IMR-90 (cell line): ENCODE measurements around the gene LHX1. TPM values are rescaled to one million over a fixed set of nuclear protein-coding genes. Genes with fewer than 3 reads are reported as not detected.

Experiments used
- ATAC-seq: fragments of 200-7000 bp; cut with Tn5 transposase; 2 replicates; pipeline ENCODE4 v1.9.1; 2020; ENCODE audit warnings: low read depth, mild to moderate bottlenecking, moderate library complexity
- BruUV-seq: library from RNA; stranded (reverse); fragments of 400-500 nt; replicated peaks from 2 replicates; lab custom pipeline; 2021; lab: Mats Ljungman, UMichigan
- CTCF ChIA-PET: fragments of 300-600 bp; formaldehyde crosslinking; extraction: SDS; loops from one replicate; lab custom pipeline; 2021; ENCODE audit warnings: antibody characterized with exemption; lab: Yijun Ruan, JAX
- POLR2A ChIA-PET: fragments of 300-600 bp; sonication (Branson Sonifier 250); formaldehyde crosslinking; loops from one replicate; lab custom pipeline; 2022; ENCODE audit warnings: antibody characterized with exemption; ENCODE audit not compliant: unreplicated experiment; lab: Charles Lee
- DNase-seq: peaks from one replicate; pipeline ENCODE4 v3.0.0; 2013
- H2AFZ ChIP-seq: replicated peaks from 2 replicates; pipeline ENCODE3; 2013; ENCODE audit warnings: low read length, mild to moderate bottlenecking; ENCODE audit not compliant: poor library complexity
- H2AK5ac ChIP-seq: 2 replicates; pipeline ENCODE4 v1.6.1; 2013; ENCODE audit warnings: low read depth, low read length, inconsistent platforms
- H2AK9ac ChIP-seq: replicated peaks from 2 replicates; pipeline ENCODE3; 2013; ENCODE audit warnings: mild to moderate bottlenecking, low read depth, low read length, moderate library complexity; ENCODE audit not compliant: poor library complexity
- H2BK120ac ChIP-seq: 2 replicates; pipeline ENCODE4 v1.6.1; 2013; ENCODE audit warnings: low read depth, low read length, inconsistent platforms
- H2BK15ac ChIP-seq: 3 replicates; pipeline ENCODE4 v1.6.1; 2013; ENCODE audit warnings: low read depth, low read length, inconsistent platforms
- H2BK20ac ChIP-seq: 2 replicates; pipeline ENCODE4 v1.6.1; 2013; ENCODE audit warnings: low read depth, mild to moderate bottlenecking, inconsistent platforms, low read length, moderate library complexity
- H2BK5ac ChIP-seq: 2 replicates; pipeline ENCODE4 v1.6.1; 2013; ENCODE audit warnings: mild to moderate bottlenecking, low read depth, low read length, inconsistent platforms; ENCODE audit not compliant: poor library complexity, severe bottlenecking
- H3K14ac ChIP-seq: replicated peaks from 2 replicates; pipeline ENCODE4 v1.6.1; 2013; ENCODE audit warnings: low read depth, low read length, inconsistent platforms
- H3K18ac ChIP-seq: 2 replicates; pipeline ENCODE4 v1.6.1; 2013; ENCODE audit warnings: low read depth, low read length, control low read depth
- H3K23ac ChIP-seq: 2 replicates; pipeline ENCODE4 v1.6.1; 2013; ENCODE audit warnings: low read depth, low read length, inconsistent platforms
- H3K27ac ChIP-seq: 2 replicates; pipeline ENCODE4 v1.5.1; 2013; ENCODE audit warnings: mild to moderate bottlenecking, control low read depth, low read length; ENCODE audit not compliant: insufficient read depth
- H3K27me3 ChIP-seq: 2 replicates; pipeline ENCODE4 v1.6.1; 2013; ENCODE audit warnings: low read length; ENCODE audit not compliant: control insufficient read depth, insufficient read depth
- H3K36me3 ChIP-seq: 2 replicates; pipeline ENCODE4 v1.6.1; 2013; ENCODE audit warnings: low read length, mixed read lengths; ENCODE audit not compliant: control insufficient read depth, insufficient read depth
- H3K4ac ChIP-seq: 2 replicates; pipeline ENCODE4 v1.6.1; 2013; ENCODE audit warnings: low read depth, low read length, inconsistent platforms
- H3K4me1 ChIP-seq: 2 replicates; pipeline ENCODE4 v1.6.1; 2013; ENCODE audit warnings: low read length, mixed read lengths; ENCODE audit not compliant: control insufficient read depth, insufficient read depth
- H3K4me2 ChIP-seq: 2 replicates; pipeline ENCODE4 v1.6.1; 2013; ENCODE audit warnings: low read depth, mild to moderate bottlenecking, control low read depth, low read length, moderate library complexity
- H3K4me3 ChIP-seq: 2 replicates; pipeline ENCODE4 v1.5.1; 2013; ENCODE audit warnings: low read depth, mild to moderate bottlenecking, control low read depth, low read length, moderate library complexity; ENCODE audit not compliant: insufficient read depth
- H3K56ac ChIP-seq: 2 replicates; pipeline ENCODE4 v1.6.1; 2013; ENCODE audit warnings: low read length, inconsistent platforms; ENCODE audit not compliant: insufficient read depth; ENCODE audit errors: extremely low read depth
- H3K79me1 ChIP-seq, 2 experiments: 2 replicates each; pipeline ENCODE4 v1.6.1; 2013; ENCODE audit warnings: low read length in 2 of 2, inconsistent platforms in 1 of 2, low read depth in 1 of 2
- H3K9ac ChIP-seq: 2 replicates; pipeline ENCODE4 v1.6.1; 2013; ENCODE audit warnings: low read depth, low read length, control low read depth
- H3K9me1 ChIP-seq: 2 replicates; pipeline ENCODE4 v1.6.1; 2013; ENCODE audit warnings: low read length, inconsistent platforms; ENCODE audit not compliant: insufficient read depth
- H3K9me3 ChIP-seq: 2 replicates; pipeline ENCODE4 v1.6.1; 2013; ENCODE audit warnings: low read length; ENCODE audit not compliant: control insufficient read depth, insufficient read depth
- H4K20me1 ChIP-seq: 2 replicates; pipeline ENCODE4 v1.6.1; 2013; ENCODE audit warnings: low read length, inconsistent platforms; ENCODE audit not compliant: insufficient read depth
- H4K5ac ChIP-seq: 2 replicates; pipeline ENCODE4 v1.6.1; 2013; ENCODE audit warnings: mild to moderate bottlenecking, low read depth, low read length, control low read depth
- H4K8ac ChIP-seq, 2 experiments: 2 replicates each; pipeline ENCODE4 v1.6.1; 2013; ENCODE audit warnings: low read depth in 2 of 2, low read length in 2 of 2, control low read depth in 1 of 2, inconsistent platforms in 1 of 2
- H4K91ac ChIP-seq: 2 replicates; pipeline ENCODE4 v1.6.1; 2013; ENCODE audit warnings: low read depth, low read length, inconsistent platforms; ENCODE audit not compliant: insufficient read depth
- BHLHE40 ChIP-seq: fragments of 150-350 bp; IDR thresholded peaks from 2 replicates; pipeline ENCODE4 v1.6.1; 2016; ENCODE audit warnings: mild to moderate bottlenecking, low read depth, low read length
- CEBPB ChIP-seq: IDR thresholded peaks from 2 replicates; pipeline ENCODE4 v1.6.1; 2012; ENCODE audit warnings: low read depth, low read length, improper control_type of control experiment
- ELK1 ChIP-seq: fragments of 150-350 bp; IDR thresholded peaks from 2 replicates; pipeline ENCODE4 v1.6.1; 2016; ENCODE audit warnings: low read depth, mild to moderate bottlenecking, low read length, moderate library complexity, borderline replicate concordance
- FOS ChIP-seq: fragments of 150-350 bp; IDR thresholded peaks from 2 replicates; pipeline ENCODE4 v1.6.1; 2016; ENCODE audit warnings: low read depth, low read length
- MAFK ChIP-seq: IDR thresholded peaks from 2 replicates; pipeline ENCODE4 v1.6.1; 2012; ENCODE audit warnings: low read depth, low read length, improper control_type of control experiment
- MAZ ChIP-seq: IDR thresholded peaks from 2 replicates; pipeline ENCODE4 v1.6.1; 2012; ENCODE audit warnings: low read depth, mild to moderate bottlenecking, low read length, improper control_type of control experiment, moderate library complexity, borderline replicate concordance
- MXI1 ChIP-seq: IDR thresholded peaks from 2 replicates; pipeline ENCODE4 v1.6.1; 2012; ENCODE audit warnings: low read depth, mild to moderate bottlenecking, low read length, moderate library complexity, borderline replicate concordance
- NFE2L2 ChIP-seq: fragments of 150-350 bp; IDR thresholded peaks from 2 replicates; pipeline ENCODE4 v1.6.1; 2016; ENCODE audit warnings: low read depth, mild to moderate bottlenecking, low read length
- POLR2A ChIP-seq: IDR thresholded peaks from 2 replicates; pipeline ENCODE4 v1.6.1; 2012; ENCODE audit warnings: mild to moderate bottlenecking, low read depth, low read length
- RAD21 ChIP-seq: IDR thresholded peaks from 2 replicates; pipeline ENCODE4 v1.6.1; 2012; ENCODE audit warnings: low read length, improper control_type of control experiment
- RCOR1 ChIP-seq: IDR thresholded peaks from 2 replicates; pipeline ENCODE4 v1.6.1; 2012; ENCODE audit warnings: mild to moderate bottlenecking, low read length, improper control_type of control experiment; ENCODE audit not compliant: insufficient replicate concordance
- RFX5 ChIP-seq: IDR thresholded peaks from 2 replicates; pipeline ENCODE4 v1.8.0; 2012; ENCODE audit warnings: low read depth, mild to moderate bottlenecking, low read length, moderate library complexity
- SMC3 ChIP-seq: fragments of 150-350 bp; IDR thresholded peaks from 2 replicates; pipeline ENCODE4 v1.6.1; 2016; ENCODE audit warnings: low read depth, mild to moderate bottlenecking, antibody characterized with exemption, low read length, moderate library complexity
- USF2 ChIP-seq: fragments of 150-350 bp; IDR thresholded peaks from 2 replicates; pipeline ENCODE4 v1.6.1; 2017; ENCODE audit warnings: mild to moderate bottlenecking, antibody characterized with exemption, low read length, low read depth
- WGBS, 2 experiments: methylation state at CpG; one replicate each; pipeline versions ENCODE4 v1.1.5 to v1.1.7; 2013; ENCODE audit warnings: missing lambda C conversion rate in 2 of 2; ENCODE audit not compliant: insufficient read length in 1 of 2; ENCODE audit errors: extremely low coverage in 2 of 2; 5-methylcytosine and 5-hydroxymethylcytosine counted together
- dilution Hi-C: fragments of 300-500 bp; cut with HindIII; formaldehyde crosslinking; loops from one replicate; pipeline ENCODE4 v1.14.3; 2018; ENCODE audit warnings: low sequenced_read_pairs; ENCODE audit not compliant: unreplicated experiment
- in situ Hi-C: fragments of 300-500 bp; cut with MboI; formaldehyde crosslinking; loops from 3 replicates; pipeline ENCODE4 v1.14.3; 2019; ENCODE audit warnings: low sequenced_read_pairs, inconsistent platforms, mixed read lengths
- intact Hi-C: fragments of 100-400 bp; cut with micrococcal nuclease; formaldehyde crosslinking; loops from 2 replicates; pipeline ENCODE4 v1.10.0; 2022
- polyA plus RNA-seq, 3 experiments: library from polyadenylated mRNA; depleted of rRNA; stranded (reverse); fragments of >200 nt; gene quantifications; 2 replicates each; pipeline ENCODE4 v1.2.3, GENCODE V29; 2012; ENCODE audit warnings: low replicate concordance in 1 of 3
- total RNA-seq: library from RNA; depleted of rRNA; stranded (reverse); fragments of >200 nt; gene quantifications from 2 replicates; pipeline ENCODE4 v1.2.3, GENCODE V29; 2012

Gene LHX1
- total and polyA plus RNA-seq, 2 of the 4 experiments (the other 2 are of a cell fraction): not detected

GRCh38 chr17:36945959-36946725 is 8.9 kb downstream of the LHX1 start:
- no peak overlapping the region for H3K9ac ChIP-seq
- no peak overlapping the region for H4K91ac ChIP-seq
- ChIA-PET POLR2A (no interaction called here), CTCF (no interaction called here)
- no peak overlapping the region for H2AFZ ChIP-seq
- H3K9me3 ChIP-seq: peaks cover 10% of the 10 kb centered on the region
- no peak overlapping the region for H3K4ac ChIP-seq
- H3K18ac ChIP-seq: no peak overlapping the region
- H3K4me3 ChIP-seq: no peak overlapping the region
- no peak overlapping the region for H4K8ac ChIP-seq
- no peak overlapping the region for H2AK9ac ChIP-seq
- no peak overlapping the region for H4K5ac ChIP-seq
- no peak overlapping the region for H3K4me2 ChIP-seq
- intact Hi-C loops: loop anchor here (5.0 to 10.0 kb wide), 2 partner anchors 101 to 311 kb away; no protein-coding TSS in a partner anchor
- no peak overlapping the region for H3K56ac ChIP-seq
- in situ Hi-C loops: no loop called here
- H3K27ac ChIP-seq: no peak overlapping the region
- WGBS, 2 experiments: 8% methylated on average over 9 of the region's 30 CpGs; no CpG with 5 or more reads in 1 of the 2 experiments
- H3K36me3 ChIP-seq: no peaks in the 10 kb centered on the region; the same call in 1 of the 2 replicates
- H2AK5ac ChIP-seq: no peak overlapping the region
- no peaks in the 10 kb centered on the region for H3K9me1 ChIP-seq
- peaks cover 4% of the 10 kb centered on the region for H3K4me1 ChIP-seq
- H2BK5ac ChIP-seq: no peak overlapping the region
- H3K79me1 ChIP-seq: peaks cover 14 to 17% of the 10 kb centered on the region in 2 experiments; a peak in 3 of 4 replicates
- ATAC-seq: no peak
- H4K20me1 ChIP-seq: no peaks in the 10 kb centered on the region; the same call in none of the 2 replicates
- H2BK15ac ChIP-seq: no peak overlapping the region
- no TSS peak for BruUV-seq
- no peak overlapping the region for H2BK120ac ChIP-seq
- peaks cover 64% of the 10 kb centered on the region for H3K27me3 ChIP-seq
- DNase-seq: no peak
- dilution Hi-C loops: no loop called here
- H3K23ac ChIP-seq: no peak overlapping the region
- no peak overlapping the region for H3K14ac ChIP-seq
- TF ChIP-seq USF2 (no peak), POLR2A (no peak), BHLHE40 (no peak), CEBPB (no peak), MAZ (no peak), RFX5 (no peak), MXI1 (no peak), RAD21 (no peak), FOS (no peak), MAFK (no peak), NFE2L2 (no peak), SMC3 (no peak), RCOR1 (no peak), ELK1 (no peak)
- H2BK20ac ChIP-seq: no peak overlapping the region
